Smooth muscle cell (in vitro differentiated cells): Measurements from ENCODE around the gene SARM1. TPM values are rescaled to one million over a fixed set of nuclear protein-coding genes. Genes with fewer than 3 reads are reported as not detected.

Experiments used
- DNase-seq: peaks from one replicate; lab custom pipeline; 2025; ENCODE audit not compliant: unreplicated experiment; lab: John Stamatoyannopoulos, UW
- H2AFZ ChIP-seq: fragments of 200-600 bp; sonication (generic); 2 replicates; pipeline ENCODE4 v1.6.0; 2016; ENCODE audit warnings: antibody characterized with exemption, low read depth, mild to moderate bottlenecking
- H3F3A ChIP-seq: fragments of 200-600 bp; sonication (generic); 2 replicates; pipeline ENCODE4 v1.6.0; 2017; ENCODE audit warnings: antibody characterized with exemption, low read depth
- H3K27ac ChIP-seq: fragments of 200-600 bp; sonication (generic); 2 replicates; pipeline ENCODE4 v1.5.1; 2016; ENCODE audit warnings: low read depth, mild to moderate bottlenecking
- H3K27me3 ChIP-seq: fragments of 200-600 bp; sonication (generic); 2 replicates; pipeline ENCODE4 v1.6.1; 2016; ENCODE audit warnings: low read depth, mild to moderate bottlenecking
- H3K36me3 ChIP-seq: fragments of 200-600 bp; sonication (generic); 2 replicates; pipeline ENCODE4 v1.5.1; 2016; ENCODE audit warnings: low read depth
- H3K4me1 ChIP-seq: fragments of 200-600 bp; sonication (generic); 2 replicates; pipeline ENCODE4 v1.5.1; 2016; ENCODE audit warnings: low read depth
- H3K4me2 ChIP-seq: fragments of 200-600 bp; sonication (generic); 2 replicates; pipeline ENCODE4 v1.6.0; 2016; ENCODE audit warnings: mild to moderate bottlenecking
- H3K4me3 ChIP-seq: fragments of 200-600 bp; sonication (generic); 2 replicates; pipeline ENCODE4 v1.5.1; 2016; ENCODE audit warnings: mild to moderate bottlenecking
- H3K79me2 ChIP-seq: fragments of 200-600 bp; sonication (generic); 2 replicates; pipeline ENCODE4 v1.6.0; 2016; ENCODE audit warnings: low read depth, mild to moderate bottlenecking
- H3K9ac ChIP-seq: fragments of 200-600 bp; sonication (generic); 2 replicates; pipeline ENCODE4 v1.6.0; 2016; ENCODE audit warnings: low read depth
- H3K9me3 ChIP-seq: fragments of 200-600 bp; sonication (generic); replicated peaks from 2 replicates; pipeline ENCODE4 v1.5.1; 2016; ENCODE audit warnings: low read depth
- H4K20me1 ChIP-seq: fragments of 200-600 bp; sonication (generic); 2 replicates; pipeline ENCODE4 v1.6.0; 2016; ENCODE audit warnings: low read depth
- WGBS: methylation state at CpG from one replicate; pipeline ENCODE4 v1.1.7; 2016; ENCODE audit warnings: low lambda C conversion rate; 5-methylcytosine and 5-hydroxymethylcytosine counted together
- polyA plus RNA-seq: library from polyadenylated mRNA; unstranded; fragments of >200 nt; fragmentation: Nextera tagmentation; extraction: Ambion mirVana; gene quantifications from 2 replicates; pipeline ENCODE4 v1.2.1, GENCODE V29; 2016
- total RNA-seq: library from RNA; depleted of rRNA; stranded (reverse); fragments of >200 nt; gene quantifications from 2 replicates; pipeline ENCODE4 v1.2.3, GENCODE V29; 2014
- TF ChIP-seq, protein P1 (sequence below): fragments of 200-600 bp; sonication (generic); IDR thresholded peaks from 2 replicates; pipeline ENCODE4 v1.5.1; 2017; ENCODE audit warnings: borderline replicate concordance, mild to moderate bottlenecking, antibody characterized with exemption; ENCODE audit not compliant: insufficient read depth, poor library complexity, severe bottlenecking

SARM1 gene
- total and polyA plus RNA-seq, 2 experiments from 2014 or later, result 8.3 to 13.4 TPM

DNA sequence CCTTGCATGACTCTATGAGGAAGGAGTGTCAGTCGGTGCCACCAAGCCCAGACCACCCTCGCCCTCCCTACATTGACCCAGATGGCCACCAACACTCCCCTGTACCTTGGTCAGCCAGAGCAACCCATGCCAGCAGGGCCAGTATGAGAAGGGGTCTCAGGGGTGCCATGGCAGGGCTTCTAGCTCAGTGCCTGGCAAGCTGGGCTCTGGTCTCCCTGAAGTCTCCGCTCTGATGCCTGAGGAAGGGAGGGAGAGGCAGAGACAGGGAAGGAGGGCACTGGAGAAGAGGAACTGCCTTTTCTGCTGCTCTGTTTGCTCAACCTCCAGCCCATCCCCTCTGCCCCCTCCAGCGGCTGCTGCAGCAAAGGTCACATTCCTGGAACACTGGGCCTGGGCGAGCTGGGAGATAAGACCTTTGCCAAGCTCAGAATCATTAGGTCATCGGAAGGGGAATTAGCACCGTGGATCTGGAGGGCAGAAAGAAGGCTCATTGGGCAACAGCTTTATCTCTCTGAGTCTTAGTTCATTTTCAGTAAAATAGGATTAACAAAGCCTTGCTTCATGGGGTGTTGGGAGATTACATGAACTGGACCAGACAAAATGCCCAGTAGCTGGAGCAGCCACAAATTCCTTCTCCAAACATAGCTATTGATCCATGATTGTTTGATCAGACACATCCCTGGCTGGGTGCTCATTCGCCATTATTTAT lies 1.3 kb upstream of the SARM1 start, which contains the start of gene VTN:
TSS of gene VTN (minus strand) at position 273 of the 709 bp plus-strand sequence. CDS start at position 169, 104 bp downstream.
- Histone ChIP-seq H3K79me2 (peaks cover 19% of the 10 kb centered on the region), H3K4me2 (peak within 1 kb of the TSS; percentile 94), H3K4me3 (peak within 1 kb of the TSS; percentile 68), H3K27ac (peak within 1 kb of the TSS; percentile 67), H2AFZ (no peak within 1 kb of the TSS), H3K9me3 (no peaks in the 10 kb centered on the region), H3K9ac (peak within 1 kb of the TSS; percentile 29), H3K36me3 (no peaks in the 10 kb centered on the region), H4K20me1 (peaks cover 30% of the 10 kb centered on the region), H3K27me3 (no peaks in the 10 kb centered on the region), H3F3A (peaks cover 5% of the 10 kb centered on the region), H3K4me1 (peaks cover 20% of the 10 kb centered on the region)
- TF ChIP-seq, protein P1, sequence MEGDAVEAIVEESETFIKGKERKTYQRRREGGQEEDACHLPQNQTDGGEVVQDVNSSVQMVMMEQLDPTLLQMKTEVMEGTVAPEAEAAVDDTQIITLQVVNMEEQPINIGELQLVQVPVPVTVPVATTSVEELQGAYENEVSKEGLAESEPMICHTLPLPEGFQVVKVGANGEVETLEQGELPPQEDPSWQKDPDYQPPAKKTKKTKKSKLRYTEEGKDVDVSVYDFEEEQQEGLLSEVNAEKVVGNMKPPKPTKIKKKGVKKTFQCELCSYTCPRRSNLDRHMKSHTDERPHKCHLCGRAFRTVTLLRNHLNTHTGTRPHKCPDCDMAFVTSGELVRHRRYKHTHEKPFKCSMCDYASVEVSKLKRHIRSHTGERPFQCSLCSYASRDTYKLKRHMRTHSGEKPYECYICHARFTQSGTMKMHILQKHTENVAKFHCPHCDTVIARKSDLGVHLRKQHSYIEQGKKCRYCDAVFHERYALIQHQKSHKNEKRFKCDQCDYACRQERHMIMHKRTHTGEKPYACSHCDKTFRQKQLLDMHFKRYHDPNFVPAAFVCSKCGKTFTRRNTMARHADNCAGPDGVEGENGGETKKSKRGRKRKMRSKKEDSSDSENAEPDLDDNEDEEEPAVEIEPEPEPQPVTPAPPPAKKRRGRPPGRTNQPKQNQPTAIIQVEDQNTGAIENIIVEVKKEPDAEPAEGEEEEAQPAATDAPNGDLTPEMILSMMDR, result no peak
- 29% methylated on average over 8 of the region's 8 CpGs for WGBS
- DNase-seq, result peak; percentile 20

DNA sequence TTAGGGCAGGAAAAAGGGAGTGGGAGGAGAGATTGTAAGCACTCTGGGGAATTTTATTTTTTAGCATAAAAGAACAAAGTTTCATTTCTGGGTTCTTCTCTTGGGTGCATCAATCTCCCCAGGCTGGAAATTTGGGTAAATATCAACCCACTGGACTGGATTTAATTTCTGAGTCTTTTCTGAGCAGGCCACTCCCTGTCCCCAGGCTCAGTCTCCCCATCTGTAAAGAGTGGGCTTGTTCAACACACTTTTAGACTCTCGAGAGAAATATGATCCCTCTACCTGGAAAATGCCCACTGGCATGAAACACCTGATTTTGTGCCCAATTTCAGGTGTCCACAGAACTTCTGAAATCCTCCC lies 770 bp upstream of the SARM1 start:
- Histone ChIP-seq H2AFZ (no peak overlapping the region), H3K79me2 (peaks cover 19% of the 10 kb centered on the region), H3K9me3 (no peaks in the 10 kb centered on the region), H3K4me1 (peaks cover 20% of the 10 kb centered on the region), H4K20me1 (peaks cover 34% of the 10 kb centered on the region), H3K36me3 (no peaks in the 10 kb centered on the region), H3K27ac (peak overlapping the region; percentile 67), H3K4me2 (peak overlapping the region; percentile 94), H3F3A (peaks cover 5% of the 10 kb centered on the region), H3K9ac (peak overlapping the region; percentile 29), H3K27me3 (no peaks in the 10 kb centered on the region), H3K4me3 (peak overlapping the region; percentile 68)
- 67% methylated on average over 1 of the region's 1 CpG for WGBS
- TF ChIP-seq, protein P1, result no peak
- DNase-seq, result no peak

DNA sequence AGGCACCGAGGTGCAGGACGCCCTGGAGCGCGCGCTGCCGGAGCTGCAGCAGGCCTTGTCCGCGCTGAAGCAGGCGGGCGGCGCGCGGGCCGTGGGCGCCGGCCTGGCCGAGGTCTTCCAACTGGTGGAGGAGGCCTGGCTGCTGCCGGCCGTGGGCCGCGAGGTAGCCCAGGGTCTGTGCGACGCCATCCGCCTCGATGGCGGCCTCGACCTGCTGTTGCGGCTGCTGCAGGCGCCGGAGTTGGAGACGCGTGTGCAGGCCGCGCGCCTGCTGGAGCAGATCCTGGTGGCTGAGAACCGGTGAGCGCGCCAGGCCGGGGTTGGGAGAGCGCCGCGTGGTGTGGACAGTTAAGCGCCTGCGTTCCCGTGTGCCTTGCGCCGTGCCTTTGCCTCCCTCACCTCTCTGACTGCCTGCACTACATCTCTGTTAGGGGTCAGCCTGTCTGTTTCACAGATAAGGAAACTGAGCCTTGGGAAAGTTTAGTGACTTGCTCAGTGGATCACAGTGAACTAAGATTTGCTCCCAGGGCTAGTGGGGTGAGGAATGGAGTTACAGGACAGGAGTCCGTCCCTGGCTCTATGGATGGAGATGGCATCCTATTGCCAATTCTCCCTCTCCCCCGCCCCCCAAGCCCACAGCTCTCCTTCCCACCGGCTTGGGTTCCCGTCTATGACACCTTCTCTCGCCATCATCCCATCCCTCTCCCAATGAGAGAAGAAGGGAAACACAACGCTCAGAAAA lies 880 bp downstream of the SARM1 start:
- H3K9ac ChIP-seq, result no peak overlapping the region
- no peaks in the 10 kb centered on the region for H3K36me3 ChIP-seq
- 19% methylated on average over 26 of the region's 53 CpGs for WGBS
- H3K27me3 ChIP-seq, result no peaks in the 10 kb centered on the region
- peaks cover 20% of the 10 kb centered on the region for H3K4me1 ChIP-seq
- peak overlapping the region; percentile 68 for H3K4me3 ChIP-seq
- H4K20me1 ChIP-seq, result peaks cover 43% of the 10 kb centered on the region
- H3K4me2 ChIP-seq, result peak overlapping the region; percentile 94
- H3K27ac ChIP-seq, result peak overlapping the region; percentile 62
- TF ChIP-seq, protein P1, result no peak
- peaks cover 19% of the 10 kb centered on the region for H3K79me2 ChIP-seq
- peaks cover 5% of the 10 kb centered on the region for H3F3A ChIP-seq
- no peak overlapping the region for H2AFZ ChIP-seq
- DNase-seq, result no peak
- no peaks in the 10 kb centered on the region for H3K9me3 ChIP-seq
